Cerebellar cortex (tissue), 1 donor: ENCODE measurements around the gene KNDC1.
"Not testable (repeated sequence)": the region's sequence is repeated elsewhere in the genome, so short reads cannot be mapped to it uniquely, and the experiment has no call there.

Experiments
- DNase-seq: peaks from one replicate; pipeline ENCODE4 v3.0.0-alpha.2; 2015; ENCODE audit warnings: low spot score

The KNDC1 gene

GRCh38 chr10:133260895-133261725 is 101.1 kb downstream of the KNDC1 start:
- DNase-seq = no peak

DNA sequence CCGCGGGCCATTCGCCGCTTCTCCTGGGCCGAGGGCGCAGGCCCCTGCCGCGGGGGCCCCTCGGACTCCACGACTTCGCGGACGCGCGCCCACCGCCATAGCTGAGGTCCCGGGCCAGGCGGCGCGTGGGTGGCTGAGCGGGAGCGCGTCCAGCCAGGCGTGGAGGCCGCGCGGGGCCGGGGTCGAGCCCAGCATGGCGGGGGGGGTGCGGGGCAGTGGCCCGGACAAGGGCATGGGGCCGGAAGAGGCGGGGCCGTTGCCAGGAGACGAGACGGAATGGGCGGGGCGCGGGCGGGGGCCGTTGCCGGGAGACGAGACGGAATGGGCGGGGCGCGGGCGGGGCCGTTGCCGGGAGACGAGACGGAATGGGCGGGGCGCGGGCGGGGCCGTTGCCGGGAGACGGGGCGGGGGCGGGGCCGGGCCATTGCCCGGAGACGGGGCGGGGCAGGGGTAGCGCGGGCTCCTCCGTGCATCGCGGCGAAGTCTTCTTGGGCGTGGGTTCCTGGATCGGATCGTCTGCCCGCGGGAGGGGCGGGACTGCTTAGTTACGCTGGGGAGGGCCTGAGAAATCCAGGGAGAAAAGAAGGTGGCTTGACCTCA is 101.8 kb downstream of the KNDC1 start:
- DNase-seq = peak; percentile 50

DNA sequence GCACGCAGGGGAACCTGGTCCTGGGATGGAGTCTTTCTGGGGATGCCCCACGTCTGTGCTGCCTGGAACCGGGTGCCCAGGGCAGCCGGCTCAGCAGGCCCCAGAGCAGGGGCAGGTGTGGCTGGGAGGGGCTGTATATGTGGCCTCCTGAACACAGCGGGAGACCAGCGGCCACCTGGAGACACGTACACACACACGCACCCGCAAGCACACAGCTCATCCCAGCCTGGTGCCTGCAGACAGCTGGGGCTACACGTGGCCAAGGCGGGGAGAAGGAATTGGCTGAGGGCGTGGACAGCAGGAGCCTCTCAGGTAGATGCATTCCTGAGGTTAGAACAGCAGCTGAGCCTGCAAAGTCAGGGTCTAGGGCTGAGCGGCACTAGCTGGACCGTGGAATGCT is 102.7 kb downstream of the KNDC1 start:
- no peak for DNase-seq

DNA sequence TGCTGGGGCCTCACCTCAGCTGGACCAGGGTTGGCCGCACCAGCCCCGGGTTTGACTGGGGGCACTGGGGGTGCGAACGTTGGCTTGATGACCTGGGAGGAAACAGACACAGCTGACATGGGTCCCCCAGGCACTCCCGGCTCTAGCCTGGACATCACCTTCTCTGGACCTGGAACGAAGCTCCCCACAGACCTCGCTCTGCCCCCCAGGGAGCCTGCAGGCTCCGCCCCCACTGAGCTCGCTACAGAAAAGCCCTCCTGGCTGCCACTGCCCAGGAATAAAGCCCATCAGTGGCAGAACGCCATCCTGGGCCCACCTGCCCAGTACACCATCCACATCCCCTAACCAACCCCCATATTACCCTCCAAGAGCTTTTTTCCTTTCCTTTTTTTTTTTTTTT is 103.7 kb downstream of the KNDC1 start:
- no peak for DNase-seq

DNA sequence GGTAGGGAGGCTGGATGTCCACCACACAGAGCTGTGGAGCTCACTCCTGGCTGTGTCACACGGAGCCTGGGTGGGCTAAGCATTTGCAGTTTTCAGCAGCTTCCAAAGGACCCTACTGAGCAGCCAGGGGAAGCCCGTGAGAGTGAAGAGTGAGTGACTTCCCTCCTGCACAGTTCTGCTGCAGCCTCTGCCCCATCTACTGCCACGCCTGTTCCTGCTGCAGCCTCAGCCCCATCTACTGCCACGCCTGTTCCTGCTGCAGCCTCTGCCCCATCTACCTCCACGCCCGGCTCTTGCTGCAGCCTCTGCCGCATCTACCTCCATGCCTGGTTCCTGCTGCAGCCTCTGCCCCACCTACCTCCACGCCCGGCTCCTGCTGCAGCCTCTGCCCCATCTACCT is 104.4 kb downstream of the KNDC1 start:
- DNase-seq = no peak

- DNase-seq = not testable (repeated sequence)
Observed at GRCh38 chr10:133265052-133265451, 105.0 kb downstream of the KNDC1 start.

DNA sequence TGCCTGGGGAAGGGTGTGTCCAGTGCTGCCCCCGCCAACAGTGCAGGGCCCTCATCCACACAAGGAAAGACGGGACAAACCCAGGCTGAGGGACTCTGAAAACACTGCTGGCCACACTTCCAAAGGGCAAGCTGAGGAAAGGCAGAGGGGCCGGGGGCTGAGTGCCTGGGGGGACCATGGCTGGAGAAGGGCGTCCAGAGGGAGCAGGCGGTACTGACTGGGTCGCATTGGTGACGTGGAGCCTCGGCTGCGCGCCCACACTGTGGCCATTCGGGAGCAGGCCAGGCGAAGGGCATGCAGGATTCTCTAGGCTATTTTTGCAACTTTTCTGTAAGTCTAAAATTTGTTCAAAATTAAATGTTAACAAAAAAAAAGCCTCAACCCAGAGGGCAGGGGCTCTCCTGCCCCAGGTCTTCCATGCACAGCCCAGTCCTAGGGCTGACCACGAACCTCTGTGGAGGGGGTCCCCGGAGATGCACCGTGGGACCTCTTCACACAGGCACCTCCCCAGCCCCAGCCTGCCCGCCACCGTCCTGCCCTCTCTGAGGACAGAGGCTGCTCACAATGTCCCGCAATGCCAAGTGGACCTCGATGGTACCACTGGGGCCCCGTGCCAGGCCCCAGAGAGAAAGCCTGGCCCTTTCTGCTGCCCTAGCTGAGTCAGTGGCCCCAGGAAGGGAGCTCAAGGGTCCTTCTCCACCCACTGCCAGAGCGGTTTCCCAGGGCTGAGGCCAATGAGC is 106.2 kb downstream of the KNDC1 start:
- no peak for DNase-seq

DNA sequence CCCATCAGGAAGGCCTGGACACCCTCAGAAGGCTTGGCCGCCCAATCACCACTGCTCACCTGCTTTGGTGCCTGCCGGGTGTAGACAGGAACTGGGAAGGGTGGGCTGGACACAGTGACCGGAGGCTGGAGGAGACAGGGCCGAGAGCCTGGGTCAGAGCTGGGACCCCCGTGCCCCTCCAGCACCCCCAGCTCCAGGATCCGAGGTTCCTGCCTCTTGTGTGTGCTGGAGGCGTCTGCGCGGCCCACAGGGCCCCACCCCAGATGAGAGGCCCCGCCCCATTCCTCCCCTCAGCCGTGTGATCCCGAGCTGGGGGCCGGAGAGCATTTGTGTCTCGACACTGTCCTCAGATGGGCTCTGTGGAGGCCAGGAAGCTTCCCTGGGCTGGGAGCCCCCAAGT is 107.3 kb downstream of the KNDC1 start:
- DNase-seq = no peak

DNA sequence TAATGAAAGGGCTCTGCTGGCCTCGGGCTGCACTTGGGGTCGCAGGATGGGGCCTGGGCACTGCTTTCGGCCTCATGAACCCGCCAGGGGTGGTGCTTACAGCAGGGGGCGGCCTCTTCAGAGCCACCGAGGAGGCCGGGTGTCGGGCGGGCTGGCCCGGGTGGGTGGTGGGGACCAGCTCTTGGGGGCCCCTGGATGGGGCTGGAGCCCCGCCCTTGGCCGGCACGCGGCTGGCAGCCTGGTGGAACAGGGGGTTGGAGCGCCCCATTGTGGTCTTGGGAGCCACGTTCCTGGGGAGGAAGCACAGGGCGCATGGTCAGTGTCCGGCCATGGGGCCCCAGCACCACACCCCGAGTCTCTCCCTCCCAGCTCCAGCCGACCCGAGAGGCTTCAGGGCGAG is 107.8 kb downstream of the KNDC1 start:
- no peak for DNase-seq

GRCh38 chr10:133268532-133268931 is 108.5 kb downstream of the KNDC1 start:
- no peak for DNase-seq

DNA sequence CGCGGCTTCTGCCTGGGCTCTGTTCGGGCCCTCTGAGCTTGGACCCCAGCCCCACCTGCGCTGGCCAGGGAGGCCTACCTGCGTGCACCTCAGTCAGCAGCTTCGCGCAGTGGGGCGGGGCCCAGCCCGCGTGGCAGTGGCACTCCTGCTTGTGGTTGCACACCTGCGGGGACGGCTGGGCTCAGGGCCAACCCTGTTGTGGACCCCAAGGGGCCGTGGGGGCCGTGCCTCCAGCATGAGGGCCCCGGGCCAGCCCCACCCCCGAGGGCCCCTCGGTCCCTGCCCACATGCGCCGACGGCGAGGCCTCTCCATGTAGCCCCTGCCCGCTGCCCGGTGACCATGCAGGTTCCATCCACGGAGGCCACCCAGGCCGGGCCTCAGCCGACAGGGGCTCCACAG is 109.3 kb downstream of the KNDC1 start:
- no peak for DNase-seq

DNA sequence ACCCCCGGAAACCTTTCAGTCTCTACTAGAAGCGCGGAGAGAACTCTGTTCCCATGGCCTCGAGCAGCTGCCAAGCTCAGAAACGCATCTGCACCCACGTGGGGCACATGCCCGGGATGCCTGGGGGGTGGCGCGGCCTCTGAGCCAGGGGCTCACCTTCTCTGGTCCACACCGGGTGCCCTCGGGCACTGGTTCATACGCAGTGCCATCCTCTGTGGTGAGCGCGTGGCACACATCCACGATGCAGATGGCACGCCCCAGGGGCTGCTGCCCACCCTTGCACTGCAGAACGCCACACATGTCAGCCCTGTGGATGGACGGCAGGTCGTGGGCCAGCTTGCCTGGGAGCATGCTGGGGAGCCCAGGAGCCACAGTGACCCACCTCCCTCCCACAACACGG is 110.2 kb downstream of the KNDC1 start:
- no peak for DNase-seq

GRCh38 chr10:133270773-133271297 is 110.8 kb downstream of the KNDC1 start:
- DNase-seq = no peak

DNA sequence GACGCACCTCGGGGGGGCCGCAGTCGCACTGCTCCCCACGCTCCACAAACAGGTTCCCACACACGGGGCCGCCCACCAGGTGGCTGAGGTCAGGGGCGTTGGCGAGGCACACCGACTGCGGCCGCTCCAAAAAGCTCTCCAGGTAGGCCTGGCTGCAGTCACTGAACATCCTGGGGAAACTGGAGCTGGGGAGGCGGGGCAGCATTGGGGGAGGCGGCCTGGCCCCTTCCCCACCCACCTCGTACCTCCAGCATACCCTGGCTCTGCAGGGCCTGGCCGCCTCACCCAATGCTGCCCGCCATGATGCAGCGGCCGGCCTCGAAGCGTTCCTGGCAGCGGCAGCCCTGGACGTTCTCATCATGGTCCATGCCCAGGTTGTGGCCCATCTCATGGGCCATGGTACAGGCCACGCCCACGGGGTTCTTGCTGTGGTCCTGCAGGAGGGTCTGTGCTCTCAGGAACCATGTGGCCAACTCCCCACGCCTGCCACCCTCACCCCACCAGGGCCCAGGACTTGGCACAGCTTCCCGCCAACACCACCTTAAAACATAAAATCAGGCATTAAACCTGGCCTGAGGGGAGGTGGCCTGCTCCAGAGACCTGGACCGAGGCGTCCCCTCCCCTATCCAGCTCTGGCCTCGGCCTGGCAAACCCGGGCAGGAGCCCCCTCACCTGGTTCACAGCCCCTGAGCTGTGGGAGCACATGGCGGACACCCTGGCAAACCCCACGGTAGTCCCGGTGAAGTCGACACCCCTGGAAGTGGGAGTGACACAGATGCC is 111.7 kb downstream of the KNDC1 start:
- no peak for DNase-seq

- no peak for DNase-seq
Observed at GRCh38 chr10:133272301-133272963, 112.4 kb downstream of the KNDC1 start.

- DNase-seq = no peak
Observed at GRCh38 chr10:133272964-133273420, 113.0 kb downstream of the KNDC1 start.

GRCh38 chr10:133273534-133274143 is 113.6 kb downstream of the KNDC1 start:
- DNase-seq = no peak

- DNase-seq = no peak
Observed at GRCh38 chr10:133274751-133275683, 115.0 kb downstream of the KNDC1 start.

DNA sequence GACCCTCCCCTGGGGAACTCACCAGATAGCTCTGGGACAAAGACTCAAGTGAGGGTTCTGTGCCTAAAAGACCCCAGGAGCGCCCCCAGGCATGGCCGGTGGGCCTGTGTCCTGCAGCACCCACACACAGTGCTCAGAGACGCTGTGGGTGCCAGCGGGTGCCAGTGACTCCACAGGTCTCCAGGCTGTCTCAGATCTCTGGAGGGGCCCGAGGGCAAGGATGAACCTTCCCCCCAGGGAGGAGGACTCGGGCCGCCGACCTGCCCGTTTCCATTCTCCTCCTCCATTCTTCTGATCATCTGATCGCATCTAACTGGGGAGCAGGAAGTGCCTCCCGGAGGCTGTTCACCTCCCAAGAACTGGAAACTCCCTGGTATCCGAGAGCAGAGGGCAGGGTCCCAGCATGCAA is 115.7 kb downstream of the KNDC1 start:
- no peak for DNase-seq
